IgD-negative memory B cell (primary cell): Measurements from ENCODE around the gene FAF1. TPM values are rescaled to one million over a fixed set of nuclear protein-coding genes. Genes with fewer than 3 reads are reported as not detected.

Source experiments
- H3K27ac Mint-ChIP-seq, 3 donors: one replicate each; pipeline ENCODE4 v1.8.0; 2020 to 2022; ENCODE audit warnings: mild to moderate bottlenecking in 3 of 3, mixed read lengths in 3 of 3, moderate library complexity in 1 of 3
- H3K27me3 Mint-ChIP-seq: one replicate; pipeline ENCODE4 v1.8.0; 2021; ENCODE audit warnings: mixed read lengths
- H3K36me3 Mint-ChIP-seq: one replicate; pipeline ENCODE4 v1.8.0; 2020; ENCODE audit warnings: mild to moderate bottlenecking, mixed read lengths
- H3K4me1 Mint-ChIP-seq, 3 donors: one replicate each; pipeline ENCODE4 v1.8.0; 2020 to 2022; ENCODE audit warnings: mixed read lengths in 3 of 3, mild to moderate bottlenecking in 1 of 3
- H3K4me3 Mint-ChIP-seq, 4 donors: one replicate each; pipeline ENCODE4 v1.8.0; 2020 to 2022; ENCODE audit warnings: mild to moderate bottlenecking in 4 of 4, mixed read lengths in 4 of 4, moderate library complexity in 3 of 4
- H3K9me3 Mint-ChIP-seq, 3 donors: one replicate each; pipeline ENCODE4 v1.8.0; 2020 to 2021; ENCODE audit warnings: mixed read lengths in 3 of 3, mild to moderate bottlenecking in 1 of 3
- polyA plus RNA-seq: library from polyadenylated mRNA; unstranded; fragments of 300-500 nt; fragmentation: Illumina TruSeq; gene quantifications from one replicate; pipeline ENCODE4 v1.2.3, GENCODE V29; 2021

The FAF1 gene
- polyA plus RNA-seq, 1 donor from 2014 or later = 26.3 TPM

- Mint-ChIP-seq H3K4me1 (no peaks in the 10 kb centered on the region), H3K27me3 (no peaks in the 10 kb centered on the region), H3K27ac (no peak overlapping the region), H3K36me3 (peaks cover 18% of the 10 kb centered on the region), H3K4me3 (no peak overlapping the region), H3K9me3 (no peaks in the 10 kb centered on the region)
These were observed 308.4 kb downstream of the FAF1 start for GRCh38 chr1:50651476-50652263.

- Mint-ChIP-seq H3K4me3 (no peak overlapping the region), H3K4me1 (peaks cover 0 to 2% (median 0%) of the 10 kb centered on the region in 3 donors), H3K27ac (no peak overlapping the region), H3K36me3 (peaks cover 13% of the 10 kb centered on the region), H3K9me3 (no peaks in the 10 kb centered on the region), H3K27me3 (no peaks in the 10 kb centered on the region)
These were observed 313.5 kb downstream of the FAF1 start for GRCh38 chr1:50646526-50646925.

GRCh38 chr1:50645139-50645538 is 314.9 kb downstream of the FAF1 start:
- Mint-ChIP-seq H3K27me3 (no peaks in the 10 kb centered on the region), H3K4me1 (peaks cover 0 to 2% (median 0%) of the 10 kb centered on the region in 3 donors), H3K27ac (no peak overlapping the region), H3K36me3 (peaks cover 13% of the 10 kb centered on the region), H3K4me3 (no peak overlapping the region), H3K9me3 (no peaks in the 10 kb centered on the region)

- Mint-ChIP-seq H3K27ac (no peak overlapping the region), H3K27me3 (no peaks in the 10 kb centered on the region), H3K9me3 (no peaks in the 10 kb centered on the region), H3K36me3 (peaks cover 10% of the 10 kb centered on the region), H3K4me3 (no peak overlapping the region), H3K4me1 (peaks cover 0 to 2% (median 0%) of the 10 kb centered on the region in 3 donors)
These were observed 315.5 kb downstream of the FAF1 start for GRCh38 chr1:50644447-50645105.

- H3K4me1 Mint-ChIP-seq = peaks cover 0 to 2% (median 0%) of the 10 kb centered on the region in 3 donors
- H3K36me3 Mint-ChIP-seq = peaks cover 11% of the 10 kb centered on the region
- no peaks in the 10 kb centered on the region for H3K27me3 Mint-ChIP-seq
- no peak overlapping the region for H3K27ac Mint-ChIP-seq
- H3K4me3 Mint-ChIP-seq = no peak overlapping the region
- H3K9me3 Mint-ChIP-seq = no peaks in the 10 kb centered on the region
These were observed 322.6 kb downstream of the FAF1 start for GRCh38 chr1:50637460-50637859.

- Mint-ChIP-seq H3K4me3 (no peak overlapping the region), H3K4me1 (peaks cover 0 to 2% (median 0%) of the 10 kb centered on the region in 3 donors), H3K9me3 (no peaks in the 10 kb centered on the region), H3K27ac (no peak overlapping the region), H3K36me3 (peaks cover 10% of the 10 kb centered on the region), H3K27me3 (no peaks in the 10 kb centered on the region)
These were observed 325.8 kb downstream of the FAF1 start for GRCh38 chr1:50634251-50634650.

- no peaks in the 10 kb centered on the region for H3K9me3 Mint-ChIP-seq
- peaks cover 10% of the 10 kb centered on the region for H3K36me3 Mint-ChIP-seq
- peaks cover 0 to 2% (median 0%) of the 10 kb centered on the region in 3 donors for H3K4me1 Mint-ChIP-seq
- no peak overlapping the region for H3K27ac Mint-ChIP-seq
- H3K27me3 Mint-ChIP-seq = no peaks in the 10 kb centered on the region
- H3K4me3 Mint-ChIP-seq = no peak overlapping the region
These were observed 326.6 kb downstream of the FAF1 start for GRCh38 chr1:50633465-50633864.

GRCh38 chr1:50631161-50631560 is 328.9 kb downstream of the FAF1 start:
- peaks cover 6% of the 10 kb centered on the region for H3K36me3 Mint-ChIP-seq
- H3K27ac Mint-ChIP-seq = no peak overlapping the region
- H3K4me3 Mint-ChIP-seq = no peak overlapping the region
- H3K4me1 Mint-ChIP-seq = peaks cover 0 to 2% (median 0%) of the 10 kb centered on the region in 3 donors
- H3K9me3 Mint-ChIP-seq = no peaks in the 10 kb centered on the region
- no peaks in the 10 kb centered on the region for H3K27me3 Mint-ChIP-seq

GRCh38 chr1:50622259-50622658 is 337.8 kb downstream of the FAF1 start:
- peaks cover 0 to 7% (median 4%) of the 10 kb centered on the region in 3 donors for H3K9me3 Mint-ChIP-seq
- no peaks in the 10 kb centered on the region for H3K4me1 Mint-ChIP-seq
- H3K27me3 Mint-ChIP-seq = no peaks in the 10 kb centered on the region
- H3K27ac Mint-ChIP-seq = no peak overlapping the region
- peaks cover 18% of the 10 kb centered on the region for H3K36me3 Mint-ChIP-seq
- no peak overlapping the region for H3K4me3 Mint-ChIP-seq

- H3K27me3 Mint-ChIP-seq = no peaks in the 10 kb centered on the region
- H3K36me3 Mint-ChIP-seq = peaks cover 22% of the 10 kb centered on the region
- H3K4me1 Mint-ChIP-seq = no peaks in the 10 kb centered on the region
- H3K27ac Mint-ChIP-seq = no peak overlapping the region
- H3K9me3 Mint-ChIP-seq = peaks cover 0 to 9% (median 4%) of the 10 kb centered on the region in 3 donors
- H3K4me3 Mint-ChIP-seq = no peak overlapping the region
These were observed 339.3 kb downstream of the FAF1 start for GRCh38 chr1:50620680-50621329.

GRCh38 chr1:50615036-50615750 is 344.9 kb downstream of the FAF1 start:
- Mint-ChIP-seq H3K9me3 (peaks cover 0 to 7% (median 4%) of the 10 kb centered on the region in 3 donors), H3K27ac (no peak overlapping the region), H3K27me3 (no peaks in the 10 kb centered on the region), H3K4me1 (peaks cover 3 to 5% (median 5%) of the 10 kb centered on the region in 3 donors), H3K36me3 (peaks cover 22% of the 10 kb centered on the region), H3K4me3 (no peak overlapping the region)

- H3K4me1 Mint-ChIP-seq = peaks cover 3 to 5% (median 5%) of the 10 kb centered on the region in 3 donors
- H3K27me3 Mint-ChIP-seq = no peaks in the 10 kb centered on the region
- H3K4me3 Mint-ChIP-seq = no peak overlapping the region
- H3K36me3 Mint-ChIP-seq = peaks cover 10% of the 10 kb centered on the region
- H3K27ac Mint-ChIP-seq = no peak overlapping the region
- H3K9me3 Mint-ChIP-seq = peaks cover 0 to 4% (median 0%) of the 10 kb centered on the region in 3 donors
These were observed 348.4 kb downstream of the FAF1 start for GRCh38 chr1:50611675-50612074.

GRCh38 chr1:50610563-50610962 is 349.5 kb downstream of the FAF1 start:
- Mint-ChIP-seq H3K4me3 (no peak overlapping the region), H3K27ac (no peak overlapping the region), H3K36me3 (peaks cover 10% of the 10 kb centered on the region)

GRCh38 chr1:50609508-50609907 is 350.6 kb downstream of the FAF1 start:
- Mint-ChIP-seq H3K36me3 (peaks cover 6% of the 10 kb centered on the region), H3K4me3 (no peak overlapping the region), H3K27ac (peak overlapping the region in 1 of 3 donors; percentile 71), H3K4me1 (peaks cover 3 to 5% (median 5%) of the 10 kb centered on the region in 3 donors), H3K9me3 (no peaks in the 10 kb centered on the region), H3K27me3 (no peaks in the 10 kb centered on the region)

More at GRCh38 chr1:50610563-50610962, 349.5 kb downstream of the FAF1 start:
- peaks cover 0 to under 1% (median 0%) of the 10 kb centered on the region in 3 donors for H3K9me3 Mint-ChIP-seq
- H3K4me1 Mint-ChIP-seq = peaks cover 3 to 5% (median 5%) of the 10 kb centered on the region in 3 donors
- H3K27me3 Mint-ChIP-seq = no peaks in the 10 kb centered on the region
